ENCODE data around the gene FAM229B.

- TF ChIP-seq CTCF (IDR thresholded peaks at IDR 0.05) (no peak), ZFX (IDR thresholded peaks at IDR 0.05; ENCODE audit: borderline replicate concordance) (no peak)
These were observed 62.4 kb downstream of the FAM229B start for GRCh38 chr6:112149719-112150263.
